ENCODE measurements around the gene SPAG8. TPM values are rescaled to one million over a fixed set of nuclear protein-coding genes. Genes with fewer than 3 reads are reported as not detected.

SPAG8 gene
- total and polyA plus RNA-seq, 2 donors (not counting 1 experiment from before 2014, with no cell fraction given) = 2.0 to 5.4 TPM

DNA sequence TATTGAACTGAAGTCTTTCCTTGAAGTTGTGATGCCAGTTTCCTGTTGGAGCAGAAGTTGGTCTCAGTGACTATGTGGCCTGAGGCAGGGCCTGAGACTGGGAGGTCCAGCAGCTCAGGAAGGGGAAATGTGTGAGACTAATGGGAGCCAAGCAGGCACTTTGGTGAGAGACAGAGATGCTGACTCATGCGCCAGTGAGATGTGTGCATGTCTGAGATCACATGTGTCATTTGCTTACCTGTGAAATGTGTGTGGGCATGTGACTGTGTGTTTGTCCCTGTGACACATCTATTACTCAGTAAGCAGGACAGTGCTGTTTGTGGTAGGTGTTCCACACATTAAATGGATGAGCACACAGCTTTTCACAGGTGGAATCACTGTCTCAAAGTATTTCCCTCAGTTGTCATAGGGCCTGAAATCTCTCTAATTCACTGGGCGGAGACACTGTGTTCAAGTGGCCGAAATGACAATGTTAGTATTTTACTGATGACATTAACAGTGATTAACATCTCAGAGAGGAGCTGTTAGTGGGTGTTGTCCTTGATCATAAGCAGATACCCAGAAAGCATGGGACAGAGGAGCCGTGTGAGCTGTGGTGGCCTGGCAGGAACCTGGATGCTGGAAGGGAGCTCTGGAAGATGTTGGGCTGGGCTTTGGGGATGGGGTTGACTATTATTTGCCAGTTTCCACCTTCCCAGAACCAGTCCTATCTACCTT lies 13.2 kb downstream of the SPAG8 start:
- H3K9ac ChIP-seq (ENCODE audit: low read length) = no peak overlapping the region
- H3K27me3 ChIP-seq (replicated peaks in 1 of 4; ENCODE audit: control extremely low read depth in 1 of 4, control insufficient read depth in 3 of 4, insufficient read depth in 4 of 4, low read length in 3 of 4) = no peaks in the 10 kb centered on the region
- Mint-ChIP-seq H3K27me3 (no peaks in the 10 kb centered on the region), H3K4me1 (no peaks in the 10 kb centered on the region), H3K4me3 (no peak overlapping the region), H3K9me3 (ENCODE audit: insufficient read depth) (no peaks in the 10 kb centered on the region), H3K27ac (no peak overlapping the region)
- no peaks in the 10 kb centered on the region for H4K20me1 ChIP-seq (ENCODE audit: control insufficient read depth, insufficient read depth, low read length, poor library complexity, severe bottlenecking)
- H3K79me2 ChIP-seq (ENCODE audit: control insufficient read depth, insufficient read depth, low read length) = no peaks in the 10 kb centered on the region
- H2AFZ ChIP-seq (ENCODE audit: insufficient read depth, low read depth, low read length, poor library complexity, severe bottlenecking) = no peak overlapping the region
- H3K27ac ChIP-seq (ENCODE audit: low read length in 2 of 2) = no peak overlapping the region
- H3K9me3 ChIP-seq (ENCODE audit: control extremely low read depth in 1 of 3, control insufficient read depth in 2 of 3, insufficient read depth in 1 of 3, low read length in 2 of 3) = no peaks in the 10 kb centered on the region
- intact Hi-C loops (cut with micrococcal nuclease) = no loop called here
- no peak overlapping the region for H3K4me2 ChIP-seq (replicated peaks; ENCODE audit: low read depth, low read length, poor library complexity, severe bottlenecking)
- no peak overlapping the region for H3K4me3 ChIP-seq (ENCODE audit: control extremely low read depth in 1 of 5, extremely low read depth in 1 of 5, insufficient read depth in 1 of 5, low read depth in 2 of 5, low read length in 4 of 5)
- ChIA-PET POLR2A (no interaction called here), CTCF (interaction anchor here (1.1 to 1.9 kb wide), 5 partner anchors 9 to 83 kb away, joined by 3 to 8 read pairs (median 3); no protein-coding TSS in a partner anchor)
- peaks cover 0 to 6% of the 10 kb centered on the region in 2 experiments for H3K36me3 ChIP-seq (replicated peaks in 1 of 2; ENCODE audit: control extremely low read depth in 1 of 2, control insufficient read depth in 1 of 2, extremely low read depth in 1 of 2, insufficient read depth in 2 of 2, low read length in 1 of 2)
- no peak for TF ChIP-seq EZH2 (IDR thresholded peaks at IDR 0.05; ENCODE audit: borderline replicate concordance, insufficient read depth, low read depth, low read length, poor library complexity, severe bottlenecking)
- TF ChIP-seq, protein P1, sequence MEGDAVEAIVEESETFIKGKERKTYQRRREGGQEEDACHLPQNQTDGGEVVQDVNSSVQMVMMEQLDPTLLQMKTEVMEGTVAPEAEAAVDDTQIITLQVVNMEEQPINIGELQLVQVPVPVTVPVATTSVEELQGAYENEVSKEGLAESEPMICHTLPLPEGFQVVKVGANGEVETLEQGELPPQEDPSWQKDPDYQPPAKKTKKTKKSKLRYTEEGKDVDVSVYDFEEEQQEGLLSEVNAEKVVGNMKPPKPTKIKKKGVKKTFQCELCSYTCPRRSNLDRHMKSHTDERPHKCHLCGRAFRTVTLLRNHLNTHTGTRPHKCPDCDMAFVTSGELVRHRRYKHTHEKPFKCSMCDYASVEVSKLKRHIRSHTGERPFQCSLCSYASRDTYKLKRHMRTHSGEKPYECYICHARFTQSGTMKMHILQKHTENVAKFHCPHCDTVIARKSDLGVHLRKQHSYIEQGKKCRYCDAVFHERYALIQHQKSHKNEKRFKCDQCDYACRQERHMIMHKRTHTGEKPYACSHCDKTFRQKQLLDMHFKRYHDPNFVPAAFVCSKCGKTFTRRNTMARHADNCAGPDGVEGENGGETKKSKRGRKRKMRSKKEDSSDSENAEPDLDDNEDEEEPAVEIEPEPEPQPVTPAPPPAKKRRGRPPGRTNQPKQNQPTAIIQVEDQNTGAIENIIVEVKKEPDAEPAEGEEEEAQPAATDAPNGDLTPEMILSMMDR (IDR thresholded peaks at IDR 0.05) = no peak
- no peak for DNase-seq
- H3K4me1 ChIP-seq (ENCODE audit: control insufficient read depth in 2 of 2, insufficient read depth in 2 of 2, low read length in 2 of 2) = no peaks in the 10 kb centered on the region
- WGBS (ENCODE audit: insufficient coverage) = 87% methylated on average over 3 of the region's 4 CpGs
- ATAC-seq (ENCODE audit: low read depth) = no peak

Measured in B cell (primary cell).